ENCODE data around the gene ANTXR1. TPM values are rescaled to one million over a fixed set of nuclear protein-coding genes. Genes with fewer than 3 reads are reported as not detected.

Gene ANTXR1
- total RNA-seq, 1 experiment from 2014 or later, result 48.3 TPM

GRCh38 chr2:69188182-69188900 is 175.4 kb downstream of the ANTXR1 start:
- TF ChIP-seq EZH2 (IDR thresholded peaks at IDR 0.05; ENCODE audit: low read depth), result no peak
- TF ChIP-seq, protein P1, sequence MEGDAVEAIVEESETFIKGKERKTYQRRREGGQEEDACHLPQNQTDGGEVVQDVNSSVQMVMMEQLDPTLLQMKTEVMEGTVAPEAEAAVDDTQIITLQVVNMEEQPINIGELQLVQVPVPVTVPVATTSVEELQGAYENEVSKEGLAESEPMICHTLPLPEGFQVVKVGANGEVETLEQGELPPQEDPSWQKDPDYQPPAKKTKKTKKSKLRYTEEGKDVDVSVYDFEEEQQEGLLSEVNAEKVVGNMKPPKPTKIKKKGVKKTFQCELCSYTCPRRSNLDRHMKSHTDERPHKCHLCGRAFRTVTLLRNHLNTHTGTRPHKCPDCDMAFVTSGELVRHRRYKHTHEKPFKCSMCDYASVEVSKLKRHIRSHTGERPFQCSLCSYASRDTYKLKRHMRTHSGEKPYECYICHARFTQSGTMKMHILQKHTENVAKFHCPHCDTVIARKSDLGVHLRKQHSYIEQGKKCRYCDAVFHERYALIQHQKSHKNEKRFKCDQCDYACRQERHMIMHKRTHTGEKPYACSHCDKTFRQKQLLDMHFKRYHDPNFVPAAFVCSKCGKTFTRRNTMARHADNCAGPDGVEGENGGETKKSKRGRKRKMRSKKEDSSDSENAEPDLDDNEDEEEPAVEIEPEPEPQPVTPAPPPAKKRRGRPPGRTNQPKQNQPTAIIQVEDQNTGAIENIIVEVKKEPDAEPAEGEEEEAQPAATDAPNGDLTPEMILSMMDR (conservative IDR thresholded peaks at IDR 0.05), result no peak
- ChIA-PET POLR2A (ENCODE audit: unreplicated experiment) (no interaction called here), CTCF (no interaction called here)
- Histone ChIP-seq H3K79me2 (ENCODE audit: low read depth) (no peaks in the 10 kb centered on the region), H3K36me3 (ENCODE audit: low read depth) (no peaks in the 10 kb centered on the region), H3K27ac (no peak overlapping the region), H3K9me2 (ENCODE audit: insufficient read depth) (no peaks in the 10 kb centered on the region), H3K27me3 (ENCODE audit: insufficient read depth, low read depth) (no peaks in the 10 kb centered on the region), H3K4me2 (no peak overlapping the region), H4K20me1 (ENCODE audit: insufficient read depth) (no peaks in the 10 kb centered on the region), H2AFZ (no peak overlapping the region), H3K4me1 (replicated peaks; ENCODE audit: insufficient read depth) (no peaks in the 10 kb centered on the region), H3K4me3 (no peak overlapping the region), H3F3A (ENCODE audit: insufficient read depth, low read depth) (no peaks in the 10 kb centered on the region), H3K9me3 (ENCODE audit: insufficient read depth, low read depth) (no peaks in the 10 kb centered on the region)
- DNase-seq, result no peak
- intact Hi-C loops (cut with micrococcal nuclease; ENCODE audit: unreplicated experiment), result no loop called here
- no TSS peak for BruUV-seq (replicated peaks)

- no peaks in the 10 kb centered on the region for H3K27me3 ChIP-seq (ENCODE audit: insufficient read depth, low read depth)
- H3K4me3 ChIP-seq, result no peak overlapping the region
- H3K27ac ChIP-seq, result no peak overlapping the region
- H3K9me3 ChIP-seq (ENCODE audit: insufficient read depth, low read depth), result no peaks in the 10 kb centered on the region
- H4K20me1 ChIP-seq (ENCODE audit: insufficient read depth), result no peaks in the 10 kb centered on the region
- no peak overlapping the region for H3K4me2 ChIP-seq
- ChIA-PET CTCF (no interaction called here), POLR2A (ENCODE audit: unreplicated experiment) (no interaction called here)
- TF ChIP-seq, protein P1 (conservative IDR thresholded peaks at IDR 0.05), result no peak
- no peak for TF ChIP-seq EZH2 (IDR thresholded peaks at IDR 0.05; ENCODE audit: low read depth)
- no peaks in the 10 kb centered on the region for H3K36me3 ChIP-seq (ENCODE audit: low read depth)
- no peak for DNase-seq
- no TSS peak for BruUV-seq (replicated peaks)
- no peaks in the 10 kb centered on the region for H3K4me1 ChIP-seq (replicated peaks; ENCODE audit: insufficient read depth)
- no peaks in the 10 kb centered on the region for H3K79me2 ChIP-seq (ENCODE audit: low read depth)
- H3F3A ChIP-seq (ENCODE audit: insufficient read depth, low read depth), result no peaks in the 10 kb centered on the region
- H2AFZ ChIP-seq, result no peak overlapping the region
- intact Hi-C loops (cut with micrococcal nuclease; ENCODE audit: unreplicated experiment), result no loop called here
- H3K9me2 ChIP-seq (ENCODE audit: insufficient read depth), result no peaks in the 10 kb centered on the region
Observed at GRCh38 chr2:69190743-69191404, 177.9 kb downstream of the ANTXR1 start.

DNA sequence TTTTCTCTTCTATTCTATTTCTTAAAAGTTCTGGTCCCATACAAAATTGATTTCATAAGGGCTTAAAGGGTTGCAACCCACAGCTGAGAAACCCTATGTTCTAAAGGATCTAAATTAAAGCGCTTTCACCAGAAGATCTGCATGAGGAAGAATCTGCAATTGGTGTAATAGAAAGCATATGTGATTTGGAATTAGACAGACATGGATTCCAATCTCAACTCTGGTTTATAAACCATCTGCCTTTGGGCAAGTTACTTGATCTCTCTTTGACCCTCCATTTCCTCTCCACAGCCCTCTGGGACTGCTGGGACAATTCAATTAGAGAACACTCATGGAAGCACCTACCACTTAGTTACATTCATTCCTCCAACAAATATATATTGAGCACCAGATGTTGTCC is 178.7 kb downstream of the ANTXR1 start:
- no peak overlapping the region for H3K27ac ChIP-seq
- no peaks in the 10 kb centered on the region for H3F3A ChIP-seq (ENCODE audit: insufficient read depth, low read depth)
- no TSS peak for BruUV-seq (replicated peaks)
- TF ChIP-seq, protein P1 (conservative IDR thresholded peaks at IDR 0.05), result no peak
- TF ChIP-seq EZH2 (IDR thresholded peaks at IDR 0.05; ENCODE audit: low read depth), result no peak
- H3K4me2 ChIP-seq, result no peak overlapping the region
- H3K36me3 ChIP-seq (ENCODE audit: low read depth), result no peaks in the 10 kb centered on the region
- no peaks in the 10 kb centered on the region for H3K79me2 ChIP-seq (ENCODE audit: low read depth)
- no peaks in the 10 kb centered on the region for H3K9me3 ChIP-seq (ENCODE audit: insufficient read depth, low read depth)
- POLR2A ChIA-PET (ENCODE audit: unreplicated experiment), result no interaction called here
- DNase-seq, result no peak
- CTCF ChIA-PET, result no interaction called here
- no peaks in the 10 kb centered on the region for H4K20me1 ChIP-seq (ENCODE audit: insufficient read depth)
- H3K4me3 ChIP-seq, result no peak overlapping the region
- no peak overlapping the region for H2AFZ ChIP-seq
- no peaks in the 10 kb centered on the region for H3K4me1 ChIP-seq (replicated peaks; ENCODE audit: insufficient read depth)
- intact Hi-C loops (cut with micrococcal nuclease; ENCODE audit: unreplicated experiment), result no loop called here
- no peaks in the 10 kb centered on the region for H3K9me2 ChIP-seq (ENCODE audit: insufficient read depth)
- no peaks in the 10 kb centered on the region for H3K27me3 ChIP-seq (ENCODE audit: insufficient read depth, low read depth)
